HL-60/S4 (cell line): ENCODE measurements around the gene PKNOX2.

ENCODE experiments used
- in situ Hi-C: fragments of 300-500 bp; cut with MboI; formaldehyde crosslinking; loops from 2 replicates; pipeline ENCODE4 v1.14.3; 2022; ENCODE audit warnings: low sequenced_read_pairs

Gene PKNOX2

GRCh38 chr11:125164422-125165110, at the start of gene PKNOX2:
Gene PKNOX2 (plus strand): TSS chr11:125164751. CDS start chr11:125351306, 186,555 bp downstream.
- in situ Hi-C loops: loop anchor here (25.0 kb wide), 1 partner anchor 198 kb away; no protein-coding TSS in a partner anchor

- in situ Hi-C loops: no loop called here
Observed at GRCh38 chr11:125117429-125117828, 47.1 kb upstream of the PKNOX2 start.

GRCh38 chr11:125123194-125123946, 41.2 kb upstream of the PKNOX2 start:
- in situ Hi-C loops: no loop called here

GRCh38 chr11:125123947-125124617, 40.5 kb upstream of the PKNOX2 start:
- in situ Hi-C loops: no loop called here

- in situ Hi-C loops: no loop called here
Observed at GRCh38 chr11:125124618-125124992, 39.9 kb upstream of the PKNOX2 start.

GRCh38 chr11:125128450-125128849, 36.1 kb upstream of the PKNOX2 start:
- in situ Hi-C loops: no loop called here

GRCh38 chr11:125129316-125129993, 35.1 kb upstream of the PKNOX2 start:
- in situ Hi-C loops: no loop called here

- in situ Hi-C loops: no loop called here
Observed at GRCh38 chr11:125132071-125132470, 32.5 kb upstream of the PKNOX2 start.

- in situ Hi-C loops: no loop called here
Observed at GRCh38 chr11:125132596-125132995, 32.0 kb upstream of the PKNOX2 start.

- in situ Hi-C loops: no loop called here
Observed at GRCh38 chr11:125136001-125136400, 28.6 kb upstream of the PKNOX2 start.

GRCh38 chr11:125138966-125139365, 25.6 kb upstream of the PKNOX2 start:
- in situ Hi-C loops: no loop called here

GRCh38 chr11:125139778-125140177, 24.8 kb upstream of the PKNOX2 start:
- in situ Hi-C loops: loop anchor here (10.0 kb wide), 1 partner anchor 175 kb away; no protein-coding TSS in a partner anchor

- in situ Hi-C loops: loop anchor here (10.0 kb wide), 1 partner anchor 175 kb away; no protein-coding TSS in a partner anchor
Observed at GRCh38 chr11:125140233-125140632, 24.3 kb upstream of the PKNOX2 start.

GRCh38 chr11:125141178-125141577, 23.4 kb upstream of the PKNOX2 start:
- in situ Hi-C loops: loop anchor here (10.0 kb wide), 1 partner anchor 176 kb away; no protein-coding TSS in a partner anchor

GRCh38 chr11:125141686-125142535, 22.6 kb upstream of the PKNOX2 start:
- in situ Hi-C loops: loop anchor here (10.0 kb wide), 1 partner anchor 177 kb away; no protein-coding TSS in a partner anchor

- in situ Hi-C loops: loop anchor here (10.0 kb wide), 1 partner anchor 181 kb away; no protein-coding TSS in a partner anchor
Observed at GRCh38 chr11:125146232-125146631, 18.3 kb upstream of the PKNOX2 start.

- in situ Hi-C loops: loop anchor here (10.0 kb wide), 1 partner anchor 182 kb away; no protein-coding TSS in a partner anchor
Observed at GRCh38 chr11:125147280-125147679, 17.3 kb upstream of the PKNOX2 start.

GRCh38 chr11:125148011-125148410, 16.5 kb upstream of the PKNOX2 start:
- in situ Hi-C loops: loop anchor here (10.0 kb wide), 1 partner anchor 183 kb away; no protein-coding TSS in a partner anchor

- in situ Hi-C loops: loop anchor here (10.0 kb wide), 1 partner anchor 184 kb away; no protein-coding TSS in a partner anchor
Observed at GRCh38 chr11:125148743-125149142, 15.8 kb upstream of the PKNOX2 start.
